HepG2 (cell line): ENCODE measurements around the gene IFNA6.

Experiments used
- HDAC2 ChIP-seq: sonication (generic); formaldehyde crosslinking; IDR thresholded peaks from 2 replicates; pipeline ENCODE4 v1.4.0; 2020; ENCODE audit warnings: missing genetic modification reagents
- HMG20A ChIP-seq: IDR thresholded peaks from 2 replicates; pipeline ENCODE4 v1.6.1; 2016; ENCODE audit warnings: borderline replicate concordance
- NFIC ChIP-seq: IDR thresholded peaks from 2 replicates; pipeline ENCODE4 v1.6.1; 2012; ENCODE audit warnings: mild to moderate bottlenecking, low read length, inconsistent platforms
- POLR2A ChIP-seq, 2 experiments: IDR thresholded peaks; 2 replicates each; pipeline ENCODE4 v1.6.1; 2011; ENCODE audit warnings: low read depth in 2 of 2, low read length in 2 of 2, mild to moderate bottlenecking in 1 of 2, moderate library complexity in 1 of 2; ENCODE audit not compliant: insufficient read depth in 1 of 2
- SALL2 ChIP-seq: sonication (generic); formaldehyde crosslinking; IDR thresholded peaks from 2 replicates; pipeline ENCODE4 v1.8.1; 2023; ENCODE audit warnings: mild to moderate bottlenecking, missing genetic modification reagents, inconsistent platforms
- ZNF10 ChIP-seq: sonication (generic); formaldehyde crosslinking; IDR thresholded peaks from 2 replicates; pipeline ENCODE4 v1.4.0; 2020; ENCODE audit warnings: mild to moderate bottlenecking, low read depth, missing genetic modification reagents, borderline replicate concordance
- ZNF432 ChIP-seq: sonication (generic); formaldehyde crosslinking; IDR thresholded peaks from 2 replicates; pipeline ENCODE4 v1.5.0; 2020; ENCODE audit warnings: missing genetic modification reagents, mild to moderate bottlenecking, borderline replicate concordance
- TF ChIP-seq, protein P1 (sequence below): sonication (generic); formaldehyde crosslinking; IDR thresholded peaks from 2 replicates; pipeline ENCODE4 v1.4.0; 2020; ENCODE audit warnings: missing genetic modification reagents
- TF ChIP-seq, protein P2 (sequence below): sonication (generic); formaldehyde crosslinking; IDR thresholded peaks from 2 replicates; pipeline ENCODE4 v1.5.0; 2020; ENCODE audit warnings: mild to moderate bottlenecking, missing genetic modification reagents, moderate library complexity
- TF ChIP-seq, protein P3 (sequence below): sonication (generic); formaldehyde crosslinking; IDR thresholded peaks from 2 replicates; pipeline ENCODE4 v1.5.1; 2020; ENCODE audit warnings: mild to moderate bottlenecking, missing genetic modification reagents, borderline replicate concordance
- TF ChIP-seq, protein P4 (sequence below), 2 experiments: sonication (generic) in 1 of 2; formaldehyde crosslinking in 1 of 2; IDR thresholded peaks; 2 replicates each; pipeline versions ENCODE4 v1.5.1 to v1.6.1; 2011 to 2020; ENCODE audit warnings: borderline replicate concordance in 1 of 2, low read depth in 1 of 2, low read length in 1 of 2, mild to moderate bottlenecking in 1 of 2, missing genetic modification reagents in 1 of 2, moderate library complexity in 1 of 2

DNA sequence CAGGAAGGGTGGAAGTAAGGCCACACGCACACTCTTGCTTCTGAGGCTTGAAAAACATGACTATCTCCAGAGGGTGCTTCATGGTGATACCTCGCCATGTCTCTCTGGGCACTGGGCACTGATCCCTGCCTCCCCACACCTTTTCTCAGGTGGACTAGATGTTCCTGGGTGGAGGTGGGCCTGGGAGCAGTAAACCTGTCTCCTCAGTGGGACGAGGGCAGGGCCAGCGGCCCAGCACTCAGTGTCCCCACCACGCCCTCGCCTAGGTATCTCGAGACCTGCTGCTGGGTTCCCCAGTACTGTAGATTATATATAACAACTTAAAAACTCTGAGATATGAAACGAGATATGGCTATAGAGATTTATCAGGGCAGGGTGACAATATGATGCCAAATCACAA lies 11.6 kb upstream of the IFNA6 start:
- TF ChIP-seq, protein P1, sequence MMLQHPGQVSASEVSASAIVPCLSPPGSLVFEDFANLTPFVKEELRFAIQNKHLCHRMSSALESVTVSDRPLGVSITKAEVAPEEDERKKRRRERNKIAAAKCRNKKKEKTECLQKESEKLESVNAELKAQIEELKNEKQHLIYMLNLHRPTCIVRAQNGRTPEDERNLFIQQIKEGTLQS: no peak
- TF ChIP-seq HDAC2: no peak
- TF ChIP-seq ZNF10 (CRISPR knock-in tag): no peak
- no peak for TF ChIP-seq NFIC
- TF ChIP-seq SALL2 (CRISPR knock-in tag): no peak
- TF ChIP-seq HMG20A (CRISPR knock-in tag): no peak
- TF ChIP-seq, protein P2, sequence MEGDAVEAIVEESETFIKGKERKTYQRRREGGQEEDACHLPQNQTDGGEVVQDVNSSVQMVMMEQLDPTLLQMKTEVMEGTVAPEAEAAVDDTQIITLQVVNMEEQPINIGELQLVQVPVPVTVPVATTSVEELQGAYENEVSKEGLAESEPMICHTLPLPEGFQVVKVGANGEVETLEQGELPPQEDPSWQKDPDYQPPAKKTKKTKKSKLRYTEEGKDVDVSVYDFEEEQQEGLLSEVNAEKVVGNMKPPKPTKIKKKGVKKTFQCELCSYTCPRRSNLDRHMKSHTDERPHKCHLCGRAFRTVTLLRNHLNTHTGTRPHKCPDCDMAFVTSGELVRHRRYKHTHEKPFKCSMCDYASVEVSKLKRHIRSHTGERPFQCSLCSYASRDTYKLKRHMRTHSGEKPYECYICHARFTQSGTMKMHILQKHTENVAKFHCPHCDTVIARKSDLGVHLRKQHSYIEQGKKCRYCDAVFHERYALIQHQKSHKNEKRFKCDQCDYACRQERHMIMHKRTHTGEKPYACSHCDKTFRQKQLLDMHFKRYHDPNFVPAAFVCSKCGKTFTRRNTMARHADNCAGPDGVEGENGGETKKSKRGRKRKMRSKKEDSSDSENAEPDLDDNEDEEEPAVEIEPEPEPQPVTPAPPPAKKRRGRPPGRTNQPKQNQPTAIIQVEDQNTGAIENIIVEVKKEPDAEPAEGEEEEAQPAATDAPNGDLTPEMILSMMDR (CRISPR knock-in tag): no peak
- TF ChIP-seq, protein P3, sequence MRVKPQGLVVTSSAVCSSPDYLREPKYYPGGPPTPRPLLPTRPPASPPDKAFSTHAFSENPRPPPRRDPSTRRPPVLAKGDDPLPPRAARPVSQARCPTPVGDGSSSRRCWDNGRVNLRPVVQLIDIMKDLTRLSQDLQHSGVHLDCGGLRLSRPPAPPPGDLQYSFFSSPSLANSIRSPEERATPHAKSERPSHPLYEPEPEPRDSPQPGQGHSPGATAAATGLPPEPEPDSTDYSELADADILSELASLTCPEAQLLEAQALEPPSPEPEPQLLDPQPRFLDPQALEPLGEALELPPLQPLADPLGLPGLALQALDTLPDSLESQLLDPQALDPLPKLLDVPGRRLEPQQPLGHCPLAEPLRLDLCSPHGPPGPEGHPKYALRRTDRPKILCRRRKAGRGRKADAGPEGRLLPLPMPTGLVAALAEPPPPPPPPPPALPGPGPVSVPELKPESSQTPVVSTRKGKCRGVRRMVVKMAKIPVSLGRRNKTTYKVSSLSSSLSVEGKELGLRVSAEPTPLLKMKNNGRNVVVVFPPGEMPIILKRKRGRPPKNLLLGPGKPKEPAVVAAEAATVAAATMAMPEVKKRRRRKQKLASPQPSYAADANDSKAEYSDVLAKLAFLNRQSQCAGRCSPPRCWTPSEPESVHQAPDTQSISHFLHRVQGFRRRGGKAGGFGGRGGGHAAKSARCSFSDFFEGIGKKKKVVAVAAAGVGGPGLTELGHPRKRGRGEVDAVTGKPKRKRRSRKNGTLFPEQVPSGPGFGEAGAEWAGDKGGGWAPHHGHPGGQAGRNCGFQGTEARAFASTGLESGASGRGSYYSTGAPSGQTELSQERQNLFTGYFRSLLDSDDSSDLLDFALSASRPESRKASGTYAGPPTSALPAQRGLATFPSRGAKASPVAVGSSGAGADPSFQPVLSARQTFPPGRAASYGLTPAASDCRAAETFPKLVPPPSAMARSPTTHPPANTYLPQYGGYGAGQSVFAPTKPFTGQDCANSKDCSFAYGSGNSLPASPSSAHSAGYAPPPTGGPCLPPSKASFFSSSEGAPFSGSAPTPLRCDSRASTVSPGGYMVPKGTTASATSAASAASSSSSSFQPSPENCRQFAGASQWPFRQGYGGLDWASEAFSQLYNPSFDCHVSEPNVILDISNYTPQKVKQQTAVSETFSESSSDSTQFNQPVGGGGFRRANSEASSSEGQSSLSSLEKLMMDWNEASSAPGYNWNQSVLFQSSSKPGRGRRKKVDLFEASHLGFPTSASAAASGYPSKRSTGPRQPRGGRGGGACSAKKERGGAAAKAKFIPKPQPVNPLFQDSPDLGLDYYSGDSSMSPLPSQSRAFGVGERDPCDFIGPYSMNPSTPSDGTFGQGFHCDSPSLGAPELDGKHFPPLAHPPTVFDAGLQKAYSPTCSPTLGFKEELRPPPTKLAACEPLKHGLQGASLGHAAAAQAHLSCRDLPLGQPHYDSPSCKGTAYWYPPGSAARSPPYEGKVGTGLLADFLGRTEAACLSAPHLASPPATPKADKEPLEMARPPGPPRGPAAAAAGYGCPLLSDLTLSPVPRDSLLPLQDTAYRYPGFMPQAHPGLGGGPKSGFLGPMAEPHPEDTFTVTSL (CRISPR knock-in tag): no peak
- TF ChIP-seq POLR2A (IDR thresholded peaks at IDR 0.05; ENCODE audit: insufficient read depth in 1 of 2, low read depth in 2 of 2, low read length in 2 of 2): no peak
- TF ChIP-seq ZNF432 (CRISPR knock-in tag): no peak
- TF ChIP-seq, protein P4, sequence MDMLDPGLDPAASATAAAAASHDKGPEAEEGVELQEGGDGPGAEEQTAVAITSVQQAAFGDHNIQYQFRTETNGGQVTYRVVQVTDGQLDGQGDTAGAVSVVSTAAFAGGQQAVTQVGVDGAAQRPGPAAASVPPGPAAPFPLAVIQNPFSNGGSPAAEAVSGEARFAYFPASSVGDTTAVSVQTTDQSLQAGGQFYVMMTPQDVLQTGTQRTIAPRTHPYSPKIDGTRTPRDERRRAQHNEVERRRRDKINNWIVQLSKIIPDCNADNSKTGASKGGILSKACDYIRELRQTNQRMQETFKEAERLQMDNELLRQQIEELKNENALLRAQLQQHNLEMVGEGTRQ (IDR thresholded peaks at IDR 0.05; ENCODE audit: low read depth, low read length): no peak
- TF ChIP-seq, protein P4 (CRISPR knock-in tag; IDR thresholded peaks at IDR 0.05; ENCODE audit: borderline replicate concordance): no peak
